ENCODE measurements around the gene NUBPL. TPM values are rescaled to one million over a fixed set of nuclear protein-coding genes. Genes with fewer than 3 reads are reported as not detected.

Gene NUBPL
- total RNA-seq, 1 donor: 12.1 TPM

GRCh38 chr14:31834616-31835015, 273.4 kb downstream of the NUBPL start:
- no peak overlapping the region for H3K4me3 ChIP-seq (ENCODE audit: low read depth, low read length)
- DNase-seq (ENCODE audit: low read depth): peak; percentile 55
- no peak for TF ChIP-seq CTCF (IDR thresholded peaks at IDR 0.05; ENCODE audit: insufficient read depth, low read depth, low read length)

DNA sequence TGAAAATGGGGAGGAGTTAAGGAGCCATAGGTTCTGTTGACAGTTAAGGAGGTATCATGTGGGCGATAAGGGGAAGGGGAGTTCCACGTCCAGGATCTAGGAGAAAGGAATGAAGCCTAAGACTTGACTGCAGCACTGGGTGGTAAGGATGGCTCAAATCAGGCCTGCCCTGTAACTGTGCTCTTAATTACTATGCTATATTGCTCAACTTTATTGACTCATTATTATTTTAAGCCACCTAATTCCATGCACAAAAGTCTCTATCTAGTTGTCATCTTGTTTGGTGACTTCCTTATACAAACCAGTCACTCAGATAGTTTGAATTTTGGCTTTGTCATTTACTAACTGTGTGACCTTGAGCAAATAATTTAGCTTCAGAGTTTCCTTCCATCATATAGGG, 273.8 kb downstream of the NUBPL start:
- H3K4me3 ChIP-seq (ENCODE audit: low read depth, low read length): no peak overlapping the region
- DNase-seq (ENCODE audit: low read depth): no peak
- no peak for TF ChIP-seq CTCF (IDR thresholded peaks at IDR 0.05; ENCODE audit: insufficient read depth, low read depth, low read length)

DNA sequence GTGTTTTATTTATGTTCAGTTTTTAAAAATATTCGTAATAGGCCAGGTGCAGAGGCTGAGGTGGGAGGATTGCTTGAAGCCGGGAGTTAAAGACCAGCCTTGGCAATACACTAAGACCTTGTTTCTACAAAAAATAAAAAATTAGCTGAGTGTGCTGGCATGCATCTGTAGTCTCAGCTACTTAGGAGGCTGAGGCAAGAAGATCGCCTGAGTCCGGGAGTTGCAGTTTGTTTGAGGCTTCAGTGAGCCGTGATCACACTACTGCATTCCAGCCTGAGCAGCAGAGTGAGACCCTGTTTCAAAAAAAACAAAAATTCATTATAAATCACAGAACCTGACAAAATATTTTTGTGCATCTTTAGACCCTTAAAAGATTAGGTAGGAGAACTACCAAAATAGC, 275.8 kb downstream of the NUBPL start:
- TF ChIP-seq CTCF (IDR thresholded peaks at IDR 0.05; ENCODE audit: insufficient read depth, low read depth, low read length): no peak
- no peak for DNase-seq (ENCODE audit: low read depth)
- H3K4me3 ChIP-seq (ENCODE audit: low read depth, low read length): no peak overlapping the region

GRCh38 chr14:31842899-31843298, 281.7 kb downstream of the NUBPL start:
- H3K4me3 ChIP-seq (ENCODE audit: low read depth, low read length): no peak overlapping the region
- TF ChIP-seq CTCF (IDR thresholded peaks at IDR 0.05; ENCODE audit: insufficient read depth, low read depth, low read length): no peak
- peak; percentile 11 for DNase-seq (ENCODE audit: low read depth)

GRCh38 chr14:31843361-31844091, 282.3 kb downstream of the NUBPL start:
- no peak for TF ChIP-seq CTCF (IDR thresholded peaks at IDR 0.05; ENCODE audit: insufficient read depth, low read depth, low read length)
- peak; percentile 39 for DNase-seq (ENCODE audit: low read depth)
- no peak overlapping the region for H3K4me3 ChIP-seq (ENCODE audit: low read depth, low read length)

DNA sequence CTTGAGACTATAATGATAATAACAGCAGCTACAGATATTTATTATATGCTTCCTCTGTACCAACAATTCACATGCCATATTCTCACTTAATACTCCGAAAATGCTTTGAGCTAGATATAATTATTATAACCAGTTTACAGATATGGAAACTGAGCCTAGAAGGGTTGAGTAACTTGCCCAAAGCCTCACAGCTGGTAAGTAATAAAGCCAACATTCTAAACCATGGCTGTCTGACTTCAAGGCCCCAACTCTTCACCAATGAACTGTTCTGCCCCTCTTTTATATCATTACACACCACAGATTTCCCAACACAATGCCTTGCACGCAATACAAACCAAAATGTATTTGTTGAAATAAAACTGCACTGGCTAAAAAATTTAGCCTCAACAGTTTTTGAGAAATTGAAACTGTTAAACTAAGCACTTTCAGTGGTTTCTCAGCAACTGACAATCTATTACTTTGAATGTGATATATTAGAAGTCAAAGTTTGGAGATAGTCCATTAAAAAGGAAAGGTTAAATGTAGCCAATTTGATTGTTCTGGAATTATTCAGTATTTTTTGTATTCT, 293.4 kb downstream of the NUBPL start:
- TF ChIP-seq CTCF (IDR thresholded peaks at IDR 0.05; ENCODE audit: insufficient read depth, low read depth, low read length): no peak
- no peak overlapping the region for H3K4me3 ChIP-seq (ENCODE audit: low read depth, low read length)
- no peak for DNase-seq (ENCODE audit: low read depth)

Data from fibroblast of villous mesenchyme (primary cell).